GM12878 (cell line): ENCODE data around the gene TEX2. TPM values are rescaled to one million over a fixed set of nuclear protein-coding genes. Genes with fewer than 3 reads are reported as not detected.

Experiments
- ATAC-seq: fragments of 200-7000 bp; cut with Tn5 transposase; 3 replicates; pipeline ENCODE4 v1.9.1; 2020; ENCODE audit warnings: mild to moderate bottlenecking, moderate library complexity
- BruUV-seq: library from RNA; stranded (reverse); fragments of 400-500 nt; replicated peaks from 2 replicates; lab custom pipeline; 2021; lab: Mats Ljungman, UMichigan
- CTCF ChIA-PET: fragments of 300-600 bp; sonication (Branson Sonifier 250); formaldehyde crosslinking; extraction: SDS; loops from one replicate; lab custom pipeline; 2021; ENCODE audit warnings: inconsistent platforms; lab: Yijun Ruan, JAX
- POLR2A ChIA-PET: fragments of 350-600 bp; formaldehyde crosslinking; extraction: SDS; loops from one replicate; lab custom pipeline; 2021; ENCODE audit warnings: inconsistent platforms; lab: Charles Lee
- RAD21 ChIA-PET: fragments of 300-600 bp; sonication (Branson Sonifier 250); formaldehyde crosslinking; loops from one replicate; lab custom pipeline; 2023; ENCODE audit warnings: antibody characterized with exemption; ENCODE audit not compliant: unreplicated experiment; lab: Charles Lee
- SMC1A ChIA-PET: fragments of 300-600 bp; sonication (Branson Sonifier 250); formaldehyde crosslinking; loops from one replicate; lab custom pipeline; 2023; ENCODE audit not compliant: unreplicated experiment, uncharacterized antibody; lab: Charles Lee
- DNase-seq: peaks from one replicate; pipeline ENCODE4 v3.0.0-alpha.2; 2011; ENCODE audit warnings: low read depth, low spot score
- FAIRE-seq: peaks from 3 replicates; lab custom pipeline; 2011; peaks lifted over from hg19 to GRCh38; lab: Jason Lieb, UNC
- H2AFZ ChIP-seq: 2 replicates; pipeline ENCODE4 v1.6.0; 2011; ENCODE audit warnings: low read depth, low read length, control low read depth; ENCODE audit not compliant: control insufficient read depth
- H3K27ac ChIP-seq: 2 replicates; pipeline ENCODE4 v1.5.1; 2011; ENCODE audit warnings: control low read depth; ENCODE audit not compliant: control insufficient read depth, insufficient read depth
- H3K27me3 ChIP-seq, 2 experiments: replicated peaks in 1 of 2; 2 replicates each; pipeline versions ENCODE4 v1.6.0 to v1.6.1; 2011; ENCODE audit warnings: low read length in 1 of 2; ENCODE audit not compliant: control insufficient read depth in 2 of 2, insufficient read depth in 2 of 2
- H3K36me3 ChIP-seq, 2 experiments: 2 replicates each; pipeline ENCODE4 v1.5.1; 2011; ENCODE audit warnings: low read length in 1 of 2; ENCODE audit not compliant: control insufficient read depth in 2 of 2, insufficient read depth in 2 of 2
- H3K4me1 ChIP-seq: 2 replicates; pipeline ENCODE4 v1.6.1; 2011; ENCODE audit warnings: mild to moderate bottlenecking, low read length, moderate library complexity, mixed read lengths; ENCODE audit not compliant: control insufficient read depth, insufficient read depth
- H3K4me2 ChIP-seq: 2 replicates; pipeline ENCODE4 v1.6.0; 2011; ENCODE audit warnings: control low read depth; ENCODE audit not compliant: control insufficient read depth, insufficient read depth
- H3K4me3 ChIP-seq: fragments of 200-600 bp; sonication (generic); 2 replicates; pipeline ENCODE4 v1.5.1; 2016
- H3K79me2 ChIP-seq: 2 replicates; pipeline ENCODE4 v1.6.0; 2011; ENCODE audit warnings: low read length; ENCODE audit not compliant: control insufficient read depth, insufficient read depth
- H3K9ac ChIP-seq: 2 replicates; pipeline ENCODE4 v1.8.0; 2011; ENCODE audit warnings: low read length, control low read depth, mixed read lengths; ENCODE audit not compliant: control insufficient read depth, insufficient read depth
- H3K9me3 ChIP-seq: replicated peaks from 3 replicates; pipeline ENCODE4 v1.5.1; 2011; ENCODE audit warnings: mild to moderate bottlenecking, low read length; ENCODE audit not compliant: control insufficient read depth, insufficient read depth
- H4K20me1 ChIP-seq: 2 replicates; pipeline ENCODE4 v1.6.0; 2011; ENCODE audit not compliant: control insufficient read depth, insufficient read depth
- BACH1 ChIP-seq: fragments of 450-650 bp; IDR thresholded peaks from 2 replicates; pipeline ENCODE4 v1.6.1; 2017; ENCODE audit warnings: mild to moderate bottlenecking, borderline replicate concordance
- BMI1 ChIP-seq: fragments of 450-650 bp; IDR thresholded peaks from 2 replicates; pipeline ENCODE4 v1.6.1; 2016; ENCODE audit warnings: mild to moderate bottlenecking, moderate library complexity, borderline replicate concordance
- CBX3 ChIP-seq: fragments of 200-600 bp; sonication (generic); IDR thresholded peaks from 2 replicates; pipeline ENCODE4 v1.6.1; 2016; ENCODE audit warnings: low read depth, borderline replicate concordance
- CBX5 ChIP-seq: sonication (generic); IDR thresholded peaks from 2 replicates; pipeline ENCODE4 v1.6.1; 2016; ENCODE audit warnings: low read depth, moderate library complexity, mild to moderate bottlenecking, inconsistent platforms
- CEBPZ ChIP-seq: fragments of 150-350 bp; IDR thresholded peaks from 2 replicates; pipeline ENCODE4 v1.6.1; 2016; ENCODE audit warnings: low read depth, low read length
- CREM ChIP-seq: IDR thresholded peaks from 2 replicates; pipeline ENCODE4 v1.6.1; 2014; ENCODE audit warnings: antibody characterized with exemption, low read depth
- IKZF2 ChIP-seq, 2 experiments: fragments of 450-650 bp; IDR thresholded peaks; 2 replicates each; pipeline ENCODE4 v1.6.1; 2017; ENCODE audit warnings: mild to moderate bottlenecking in 2 of 2, moderate library complexity in 2 of 2
- NBN ChIP-seq: fragments of 450-650 bp; IDR thresholded peaks from 2 replicates; pipeline ENCODE4 v1.6.1; 2016
- NR2C2 ChIP-seq: IDR thresholded peaks from 2 replicates; pipeline ENCODE4 v1.6.1; 2011; ENCODE audit warnings: borderline replicate concordance, low read depth; ENCODE audit not compliant: control insufficient read depth, insufficient read length
- RB1 ChIP-seq: fragments of 450-650 bp; formaldehyde crosslinking; IDR thresholded peaks from 2 replicates; pipeline ENCODE4 v1.6.1; 2017; ENCODE audit warnings: mild to moderate bottlenecking, borderline replicate concordance
- RUNX3 ChIP-seq: IDR thresholded peaks from 2 replicates; pipeline ENCODE4 v1.6.1; 2012; ENCODE audit warnings: low read length, inconsistent platforms
- TCF3 ChIP-seq: IDR thresholded peaks from 2 replicates; pipeline ENCODE4 v1.6.1; 2012; ENCODE audit warnings: low read depth, mild to moderate bottlenecking, low read length, borderline replicate concordance; ENCODE audit not compliant: insufficient read depth
- WGBS: methylation state at CpG from one replicate; pipeline ENCODE4 v1.1.6; 2016; ENCODE audit warnings: low lambda C conversion rate; ENCODE audit not compliant: insufficient replicate concordance, insufficient coverage; ENCODE audit errors: missing lambda C conversion rate; 5-methylcytosine and 5-hydroxymethylcytosine counted together
- in situ Hi-C: fragments of 300-500 bp; cut with MboI; formaldehyde crosslinking; loops from 9 replicates; pipeline ENCODE4 v1.14.3; 2018; ENCODE audit warnings: mixed read lengths
- intact Hi-C: fragments of 100-400 bp; cut with micrococcal nuclease; formaldehyde crosslinking; loops from one replicate; pipeline ENCODE4 v1.14.2; 2022; ENCODE audit not compliant: unreplicated experiment
- polyA plus RNA-seq, 11 experiments: library from polyadenylated mRNA; depleted of rRNA in 4 of 11; unstranded in 6 of 11; stranded (reverse) in 5 of 11; fragments of >200 nt; fragmentation: Nextera tagmentation in 4 of 11; fragmentation: Illumina TruSeq in 1 of 11; extraction: Ambion mirVana in 4 of 11; extraction: Trizol in 1 of 11; gene quantifications; 1 replicate in 1 of 11; 2 replicates in 10 of 11; pipeline versions ENCODE4 v1.2.1 to v1.2.3, GENCODE V29; 2011 to 2016; ENCODE audit warnings: inconsistent platforms in 2 of 11, missing spikeins in 2 of 11, low read depth in 1 of 11
- total RNA-seq, 4 experiments: library from RNA; depleted of rRNA in 3 of 4; stranded (reverse); fragments of >200 nt in 3 of 4; fragmentation: Illumina TruSeq in 1 of 4; extraction: Trizol in 1 of 4; gene quantifications; 2 replicates each; pipeline versions ENCODE4 v1.2.1 to v1.2.3, GENCODE V29; 2013 to 2021

The TEX2 gene
- total and polyA plus RNA-seq, 10 of the 15 experiments (the other 5 are each of a cell fraction or from before 2014, with no cell fraction given), result 3.8 to 19.9 (median 15.8) TPM

DNA sequence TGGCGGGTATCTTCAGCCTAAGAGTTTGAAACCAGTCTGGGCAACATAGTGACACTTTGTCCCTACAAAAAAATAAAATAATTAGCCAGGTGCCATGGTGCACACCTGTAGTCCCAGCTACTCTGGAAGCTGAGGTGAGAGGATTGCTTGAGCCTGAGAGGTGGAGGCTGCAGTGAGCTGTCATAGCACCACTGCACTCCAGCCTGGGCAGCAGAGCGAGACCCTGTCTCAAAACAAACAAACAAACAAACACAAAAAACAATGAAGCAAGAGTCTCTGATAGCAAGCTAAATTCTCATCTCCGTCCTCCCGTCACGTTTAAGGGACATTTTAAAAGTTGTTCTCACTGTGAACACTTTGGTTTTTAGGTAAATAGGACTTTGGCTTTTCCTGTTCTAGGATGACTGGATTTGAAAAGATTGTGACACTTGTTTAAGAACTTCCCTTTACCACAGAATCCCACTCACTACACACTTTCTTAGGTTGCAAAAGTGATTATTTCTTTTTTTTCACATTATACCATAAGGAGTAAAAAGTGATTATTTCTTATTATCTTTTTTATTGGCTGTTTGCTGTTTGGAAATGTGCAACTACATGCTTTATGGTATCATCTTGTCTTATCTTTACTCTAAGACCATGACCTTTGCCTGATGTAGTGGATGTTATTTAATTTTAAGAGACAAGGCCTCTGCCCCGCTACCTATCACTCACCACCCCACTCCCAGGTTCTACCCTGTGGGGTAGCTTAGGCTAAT is 128.7 kb downstream of the TEX2 start:
- H3K27ac ChIP-seq, result no peak overlapping the region
- SMC1A ChIA-PET, result interaction anchor here (0.7 to 11.2 kb wide), 54 partner anchors 11 to 252 kb away, joined by 3 to 570 read pairs (median 6); partner anchors contain the start of genes CD79B, GH1 and ICAM2
- FAIRE-seq (no peak), DNase-seq (no peak)
- in situ Hi-C loops, result loop anchor here (5.0 kb wide), 2 partner anchors 107 to 212 kb away; no protein-coding TSS in a partner anchor
- no peak overlapping the region for H2AFZ ChIP-seq
- H3K27me3 ChIP-seq, result no peaks in the 10 kb centered on the region
- H3K79me2 ChIP-seq, result peaks cover 5% of the 10 kb centered on the region
- no TSS peak for BruUV-seq
- TF ChIP-seq IKZF2 (IDR thresholded peaks at IDR 0.05) (no peak), CBX3 (no peak), NR2C2 (no peak), NBN (no peak), CEBPZ (no peak), CREM (no peak), BACH1 (no peak), RB1 (no peak), BMI1 (no peak), CBX5 (no peak), TCF3 (no peak), RUNX3 (no peak)
- TF ChIP-seq, all 136 proteins: peak for 0
- Histone ChIP-seq H3K4me1 (peaks cover 29% of the 10 kb centered on the region), H3K36me3 (no peaks in the 10 kb centered on the region), H3K4me3 (no peak overlapping the region), H3K9me3 (no peaks in the 10 kb centered on the region), H3K9ac (no peak overlapping the region), H3K4me2 (no peak overlapping the region), H4K20me1 (no peaks in the 10 kb centered on the region)
- ChIA-PET CTCF (interaction anchor here (0.6 to 9.7 kb wide), 62 partner anchors 9 to 537 kb away, joined by 3 to 915 read pairs (median 8); partner anchors contain the start of genes CSHL1, GH1 and ICAM2), RAD21 (interaction anchor here (0.6 to 14.4 kb wide), 45 partner anchors 9 to 231 kb away, joined by 3 to 507 read pairs (median 5); partner anchors contain the start of genes CD79B, CSHL1, GH1 and ICAM2), POLR2A (interaction anchor here (0.5 to 6.6 kb wide), 10 partner anchors 11 to 202 kb away, joined by 3 to 86 read pairs (median 5); partner anchors contain the start of gene CD79B)
- intact Hi-C loops, result no loop called here
- ATAC-seq, result no peak
- WGBS, result 58% methylated on average over 6 of the region's 6 CpGs
